MM.1S (cell line): Measurements from ENCODE around the gene MEA1.

Experiments
- DNase-seq: peaks from one replicate; pipeline ENCODE4 v3.0.0-alpha.2; 2015
- H2AFZ ChIP-seq: fragments of 300-600 bp; sonication (generic); 2 replicates; pipeline ENCODE4 v1.6.0; 2016; ENCODE audit warnings: antibody characterized with exemption, low read length
- H3F3A ChIP-seq: fragments of 300-600 bp; sonication (generic); 2 replicates; pipeline ENCODE4 v1.6.1; 2016; ENCODE audit warnings: mild to moderate bottlenecking, antibody characterized with exemption, low read length, moderate library complexity, mixed read lengths; ENCODE audit not compliant: insufficient read depth
- H3K27ac ChIP-seq: fragments of 300-600 bp; sonication (generic); 2 replicates; pipeline ENCODE4 v1.5.1; 2016; ENCODE audit warnings: mild to moderate bottlenecking, low read length
- H3K27me3 ChIP-seq: fragments of 300-600 bp; sonication (generic); replicated peaks from 2 replicates; pipeline ENCODE4 v1.6.0; 2016; ENCODE audit warnings: low read length; ENCODE audit not compliant: insufficient read depth
- H3K36me3 ChIP-seq: fragments of 300-600 bp; sonication (generic); replicated peaks from 2 replicates; pipeline ENCODE4 v1.6.1; 2016; ENCODE audit warnings: mild to moderate bottlenecking, low read length, mixed read lengths; ENCODE audit not compliant: insufficient read depth
- H3K4me1 ChIP-seq: fragments of 300-600 bp; sonication (generic); 2 replicates; pipeline ENCODE4 v1.6.1; 2016; ENCODE audit warnings: low read length, mixed read lengths
- H3K4me2 ChIP-seq: fragments of 300-600 bp; sonication (generic); 2 replicates; pipeline ENCODE4 v1.6.0; 2016; ENCODE audit warnings: low read depth, low read length
- H3K4me3 ChIP-seq: fragments of 300-600 bp; sonication (generic); 2 replicates; pipeline ENCODE4 v1.5.1; 2016; ENCODE audit warnings: low read length, mixed read lengths
- H3K79me2 ChIP-seq: fragments of 300-600 bp; sonication (generic); 2 replicates; pipeline ENCODE4 v1.6.1; 2016; ENCODE audit warnings: mixed run types, low read length, mixed read lengths
- H3K9ac ChIP-seq: fragments of 300-600 bp; sonication (generic); 2 replicates; pipeline ENCODE4 v1.6.1; 2016; ENCODE audit warnings: low read length, mixed read lengths
- H3K9me2 ChIP-seq: fragments of 300-600 bp; sonication (generic); replicated peaks from 2 replicates; pipeline ENCODE4 v1.6.1; 2016; ENCODE audit warnings: mild to moderate bottlenecking, low read length, mixed read lengths; ENCODE audit not compliant: insufficient read depth
- H3K9me3 ChIP-seq: fragments of 300-600 bp; sonication (generic); replicated peaks from 2 replicates; pipeline ENCODE4 v1.6.1; 2016; ENCODE audit warnings: mild to moderate bottlenecking, low read length, mixed read lengths; ENCODE audit not compliant: insufficient read depth
- H4K20me1 ChIP-seq: fragments of 300-600 bp; sonication (generic); 2 replicates; pipeline ENCODE4 v1.6.1; 2016; ENCODE audit warnings: mild to moderate bottlenecking, low read length, moderate library complexity, mixed read lengths; ENCODE audit not compliant: insufficient read depth
- EZH2 ChIP-seq: fragments of 300-600 bp; sonication (generic); optimal IDR thresholded peaks from 2 replicates; pipeline ENCODE3; 2017; ENCODE audit warnings: low read depth, mild to moderate bottlenecking, antibody characterized with exemption, low read length, mixed read lengths
- EZH2phosphoT487 ChIP-seq: fragments of 300-600 bp; sonication (generic); IDR thresholded peaks from 2 replicates; pipeline ENCODE4 v1.6.1; 2018; ENCODE audit warnings: antibody characterized with exemption, low read length
- TF ChIP-seq, protein P1 (sequence below): fragments of 300-600 bp; sonication (generic); IDR thresholded peaks from 2 replicates; pipeline ENCODE4 v1.5.1; 2016; ENCODE audit warnings: antibody characterized with exemption, low read length, mixed read lengths

Gene MEA1

DNA sequence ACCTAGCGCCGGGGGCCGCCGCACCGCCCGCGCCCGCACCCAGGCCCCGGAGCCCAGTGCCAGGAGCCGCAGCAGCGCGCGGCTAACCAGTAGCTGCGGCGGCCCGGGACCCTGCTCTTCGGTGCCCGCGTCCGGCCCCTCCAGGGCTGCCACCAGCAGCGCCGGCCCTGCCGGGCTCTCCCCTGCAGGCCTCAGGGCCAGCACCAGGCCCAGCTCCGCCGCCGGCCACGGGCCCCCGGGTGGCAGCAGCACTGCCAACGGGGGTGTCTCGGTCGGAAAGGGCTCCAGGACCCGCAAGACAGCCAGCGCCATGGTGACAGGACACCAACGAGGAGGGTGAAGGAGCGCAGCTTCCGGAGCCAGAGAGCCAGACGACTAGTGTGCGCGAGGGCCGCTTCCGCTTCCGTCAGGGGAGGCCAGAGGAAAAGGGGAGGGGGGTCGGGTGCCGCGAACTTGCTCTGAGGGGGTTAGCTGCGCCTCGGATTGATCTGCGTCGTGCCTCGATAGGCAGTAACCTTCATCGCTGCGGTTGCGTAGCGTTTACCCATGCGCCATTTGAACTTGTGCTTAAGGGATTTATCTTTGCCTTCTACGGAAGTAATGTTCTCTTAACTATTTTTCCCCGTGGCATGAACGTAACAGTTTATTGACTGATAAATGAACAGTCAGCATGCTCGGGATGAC, 34.8 kb downstream of the MEA1 start, which contains the start of gene PEX6:
PEX6 (minus strand) TSS at position 343 of the 684 bp plus-strand sequence; CDS start at position 312, 31 bp downstream.
- no peaks in the 10 kb centered on the region for H3K36me3 ChIP-seq

DNA sequence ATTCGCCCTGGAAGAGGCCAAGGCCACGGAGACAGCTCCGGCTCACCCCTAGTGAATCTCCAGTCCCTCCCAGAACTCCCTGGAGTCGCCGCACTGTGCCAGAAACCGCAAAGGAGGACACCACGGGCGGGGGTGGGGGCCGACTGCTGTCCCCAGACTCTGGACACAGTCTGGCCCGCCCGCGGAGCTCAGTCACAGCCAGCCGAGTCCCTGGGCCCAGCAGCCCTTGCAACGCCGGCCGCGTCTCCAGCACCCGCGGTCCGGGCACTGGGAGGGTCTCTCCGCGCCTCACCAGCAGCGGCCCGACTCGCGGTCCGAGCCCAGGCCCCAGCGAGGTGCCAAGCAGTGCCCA, 35.3 kb downstream of the MEA1 start:
- Histone ChIP-seq H3K27ac (peak overlapping the region; percentile 40; the same call in 1 of the 2 replicates), H3K4me1 (peaks cover 9% of the 10 kb centered on the region), H2AFZ (peak overlapping the region; percentile 79), H3K79me2 (peaks cover 17% of the 10 kb centered on the region), H3K9me3 (no peaks in the 10 kb centered on the region), H3F3A (0 out of 2 replicates have a peak, but pooled peaks cover 5% of the 10 kb centered on the region), H3K9ac (peak overlapping the region; percentile 83), H3K9me2 (no peaks in the 10 kb centered on the region), H3K27me3 (no peaks in the 10 kb centered on the region), H3K4me3 (peak overlapping the region; percentile 97), H3K36me3 (no peaks in the 10 kb centered on the region), H3K4me2 (peak overlapping the region; percentile 76), H4K20me1 (no peaks in the 10 kb centered on the region)
- TF ChIP-seq EZH2phosphoT487 (no peak), EZH2 (no peak)
- TF ChIP-seq, protein P1, sequence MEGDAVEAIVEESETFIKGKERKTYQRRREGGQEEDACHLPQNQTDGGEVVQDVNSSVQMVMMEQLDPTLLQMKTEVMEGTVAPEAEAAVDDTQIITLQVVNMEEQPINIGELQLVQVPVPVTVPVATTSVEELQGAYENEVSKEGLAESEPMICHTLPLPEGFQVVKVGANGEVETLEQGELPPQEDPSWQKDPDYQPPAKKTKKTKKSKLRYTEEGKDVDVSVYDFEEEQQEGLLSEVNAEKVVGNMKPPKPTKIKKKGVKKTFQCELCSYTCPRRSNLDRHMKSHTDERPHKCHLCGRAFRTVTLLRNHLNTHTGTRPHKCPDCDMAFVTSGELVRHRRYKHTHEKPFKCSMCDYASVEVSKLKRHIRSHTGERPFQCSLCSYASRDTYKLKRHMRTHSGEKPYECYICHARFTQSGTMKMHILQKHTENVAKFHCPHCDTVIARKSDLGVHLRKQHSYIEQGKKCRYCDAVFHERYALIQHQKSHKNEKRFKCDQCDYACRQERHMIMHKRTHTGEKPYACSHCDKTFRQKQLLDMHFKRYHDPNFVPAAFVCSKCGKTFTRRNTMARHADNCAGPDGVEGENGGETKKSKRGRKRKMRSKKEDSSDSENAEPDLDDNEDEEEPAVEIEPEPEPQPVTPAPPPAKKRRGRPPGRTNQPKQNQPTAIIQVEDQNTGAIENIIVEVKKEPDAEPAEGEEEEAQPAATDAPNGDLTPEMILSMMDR = no peak
- DNase-seq = no peak

More for the DNA sequence above, 34.8 kb downstream of the MEA1 start, which contains the start of gene PEX6:
- Histone ChIP-seq H4K20me1 (no peaks in the 10 kb centered on the region), H3K27ac (peak within 1 kb of the TSS; percentile 40; the same call in 1 of the 2 replicates), H3F3A (0 out of 2 replicates have a peak, but pooled peaks cover 5% of the 10 kb centered on the region), H3K9me3 (no peaks in the 10 kb centered on the region), H3K4me1 (peaks cover 12% of the 10 kb centered on the region), H3K9me2 (no peaks in the 10 kb centered on the region), H3K27me3 (no peaks in the 10 kb centered on the region), H3K4me3 (peak within 1 kb of the TSS; percentile 97), H3K79me2 (peaks cover 17% of the 10 kb centered on the region), H3K9ac (peak within 1 kb of the TSS; percentile 83), H2AFZ (peak within 1 kb of the TSS; percentile 79), H3K4me2 (peak within 1 kb of the TSS; percentile 76)
- DNase-seq = peak; percentile 90
- TF ChIP-seq EZH2phosphoT487 = no peak
- TF ChIP-seq, protein P1 = no peak

DNA sequence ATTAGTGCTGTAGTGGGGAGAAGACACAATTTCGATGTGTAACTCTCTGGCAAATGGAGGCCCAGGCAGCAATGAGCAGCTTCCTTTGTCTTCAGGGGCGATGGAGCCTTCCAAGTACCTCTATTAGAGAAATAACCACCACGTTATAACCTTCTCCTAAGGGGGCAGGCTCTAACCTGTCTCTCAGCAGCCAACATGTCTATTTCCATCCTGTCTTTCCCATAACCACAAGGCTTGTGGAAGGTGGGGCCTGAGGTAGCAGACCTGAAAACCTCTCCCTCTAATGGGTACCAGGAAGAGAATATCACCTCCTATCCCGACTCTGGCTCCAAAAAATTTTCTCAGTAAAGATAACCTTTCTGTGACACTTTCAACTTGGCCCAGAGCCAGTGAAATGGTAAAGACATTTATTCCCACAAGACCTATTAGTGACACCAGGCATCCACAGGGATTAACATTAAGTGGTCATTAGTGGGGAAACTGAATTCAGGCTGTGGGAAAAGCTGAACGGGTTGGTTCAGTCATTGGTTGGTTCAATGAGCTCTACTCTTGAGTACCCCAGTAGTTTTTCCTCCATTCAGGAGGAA, 38.7 kb downstream of the MEA1 start:
- Histone ChIP-seq H3K36me3 (no peaks in the 10 kb centered on the region), H3K27ac (no peak overlapping the region), H2AFZ (no peak overlapping the region), H3K4me1 (peaks cover 9% of the 10 kb centered on the region), H3K4me2 (no peak overlapping the region), H3K27me3 (no peaks in the 10 kb centered on the region), H3K4me3 (no peak overlapping the region), H3K9me3 (no peaks in the 10 kb centered on the region), H3K9ac (no peak overlapping the region), H3F3A (0 out of 2 replicates have a peak, but pooled peaks cover 5% of the 10 kb centered on the region), H3K9me2 (no peaks in the 10 kb centered on the region), H3K79me2 (peaks cover 17% of the 10 kb centered on the region), H4K20me1 (no peaks in the 10 kb centered on the region)
- TF ChIP-seq EZH2 (no peak), EZH2phosphoT487 (no peak)
- TF ChIP-seq, protein P1 = no peak
- DNase-seq = no peak
